HCT116 (cell line): Measurements from ENCODE around the gene GRIK2.

Source experiments
- CTCF ChIP-seq, 3 experiments: fragments of 200-600 bp in 1 of 3; sonication (generic) in 1 of 3; IDR thresholded peaks in 2 of 3; conservative IDR thresholded peaks in 1 of 3; 2 replicates each; pipeline ENCODE4 v1.5.1; 2012 to 2017; ENCODE audit warnings: low read depth in 2 of 3, low read length in 2 of 3, antibody characterized with exemption in 1 of 3, borderline replicate concordance in 1 of 3, control low read depth in 1 of 3, mild to moderate bottlenecking in 1 of 3, mixed read lengths in 1 of 3, mixed run types in 1 of 3, moderate library complexity in 1 of 3; ENCODE audit not compliant: insufficient read depth in 1 of 3
- EGR1 ChIP-seq: IDR thresholded peaks from 2 replicates; pipeline ENCODE4 v1.6.1; 2012; ENCODE audit warnings: low read depth
- JUND ChIP-seq: IDR thresholded peaks from 2 replicates; pipeline ENCODE4 v1.6.1; 2012
- POLR2A ChIP-seq: IDR thresholded peaks from 2 replicates; pipeline ENCODE4 v1.7.0; 2011; ENCODE audit warnings: borderline replicate concordance; ENCODE audit not compliant: insufficient read depth, insufficient read length; ENCODE audit errors: extremely low read depth
- POLR2AphosphoS5 ChIP-seq: IDR thresholded peaks from 2 replicates; pipeline ENCODE4 v1.6.1; 2011; ENCODE audit warnings: mild to moderate bottlenecking, low read depth, low read length, moderate library complexity
- RAD21 ChIP-seq: IDR thresholded peaks from 2 replicates; pipeline ENCODE4 v1.6.1; 2012; ENCODE audit warnings: low read depth, mild to moderate bottlenecking
- SRF ChIP-seq: IDR thresholded peaks from 2 replicates; pipeline ENCODE4 v1.6.1; 2012; ENCODE audit warnings: low read depth
- TCF7L2 ChIP-seq: IDR thresholded peaks from 2 replicates; pipeline ENCODE4 v1.7.0; 2011; ENCODE audit warnings: borderline replicate concordance, inconsistent platforms; ENCODE audit not compliant: insufficient read depth, insufficient read length; ENCODE audit errors: extremely low read depth

GRCh38 chr6:101365181-101365580 is 28.3 kb upstream of the GRIK2 start:
- TF ChIP-seq CTCF (IDR thresholded peaks at IDR 0.05 in 2 of 3, conservative IDR thresholded peaks at IDR 0.05 in 1 of 3; ENCODE audit: borderline replicate concordance in 1 of 3, insufficient read depth in 1 of 3, low read depth in 2 of 3, low read length in 2 of 3) (no peak), TCF7L2 (no peak), SRF (no peak), POLR2AphosphoS5 (no peak), RAD21 (no peak), POLR2A (no peak), EGR1 (no peak), JUND (no peak)
